Dedifferentiated amniotic fluid mesenchymal stem cell (primary cell): ENCODE measurements around the gene PPIL6.
A peak's percentile ranks its signal among the peaks of the same experiment; 100 is the strongest.

Source experiments
- DNase-seq: peaks from one replicate; pipeline ENCODE4 v3.0.0-alpha.2; 2016; ENCODE audit errors: extremely low spot score

The PPIL6 gene

DNA sequence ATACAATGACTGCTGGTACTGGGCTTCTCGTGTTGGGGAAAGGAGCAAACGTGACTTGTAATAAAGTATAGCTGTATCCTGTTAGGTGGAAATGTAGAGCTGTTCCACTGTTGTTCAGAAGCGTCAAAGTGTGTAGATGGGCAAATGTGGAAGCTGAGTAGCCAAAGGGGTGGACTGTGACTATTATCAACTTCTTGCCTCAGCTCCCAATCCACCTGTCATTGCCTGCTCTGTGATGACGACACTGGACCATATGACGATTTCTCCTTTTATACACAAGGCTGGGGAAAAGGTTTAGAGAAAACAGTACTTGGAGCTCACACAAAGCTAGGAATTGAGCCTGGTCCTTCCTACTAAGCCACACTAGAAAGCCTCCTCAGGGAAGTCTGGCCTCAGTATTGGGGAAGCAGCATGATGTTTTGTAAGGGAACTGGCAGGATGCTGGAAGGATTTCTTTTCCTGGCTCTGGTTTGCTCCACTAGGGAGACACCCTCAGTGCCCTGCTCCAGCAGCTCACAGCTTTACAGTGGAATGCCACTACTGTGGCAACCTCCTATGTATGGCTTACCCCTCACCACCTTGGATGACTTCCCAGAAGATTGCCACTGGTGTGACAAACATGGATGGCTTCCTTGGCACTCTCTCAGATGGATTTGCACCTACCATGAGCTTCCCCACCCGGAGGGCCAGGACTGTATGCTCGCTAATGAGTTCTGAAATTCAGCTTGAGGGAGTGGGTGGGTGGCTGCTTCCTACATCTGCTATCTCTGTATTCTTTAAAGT, 78.1 kb downstream of the PPIL6 start:
- no peak for DNase-seq

- no peak for DNase-seq
Measured at GRCh38 chr6:109360791-109361190, 79.6 kb downstream of the PPIL6 start.

- no peak for DNase-seq
Measured at GRCh38 chr6:109360281-109360680, 80.1 kb downstream of the PPIL6 start.

DNA sequence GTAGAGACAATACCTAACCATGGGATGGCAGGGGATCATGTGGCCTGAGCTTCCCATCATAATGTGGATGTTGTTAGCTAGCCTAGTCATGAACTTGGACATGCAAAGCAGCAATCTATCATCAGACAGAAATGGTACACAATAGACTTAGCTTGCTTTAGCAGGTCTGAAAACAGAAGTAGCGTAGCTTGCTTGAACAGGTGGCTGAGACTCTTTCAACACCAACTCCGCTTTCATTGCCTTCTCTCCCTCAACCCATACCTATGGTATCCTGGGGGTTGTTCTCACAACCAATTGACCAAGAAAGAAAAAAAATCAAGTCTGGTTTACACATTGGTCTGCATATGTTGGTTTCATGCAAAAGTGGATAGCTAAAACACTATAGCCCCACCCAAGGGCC, 81.2 kb downstream of the PPIL6 start:
- no peak for DNase-seq

DNA sequence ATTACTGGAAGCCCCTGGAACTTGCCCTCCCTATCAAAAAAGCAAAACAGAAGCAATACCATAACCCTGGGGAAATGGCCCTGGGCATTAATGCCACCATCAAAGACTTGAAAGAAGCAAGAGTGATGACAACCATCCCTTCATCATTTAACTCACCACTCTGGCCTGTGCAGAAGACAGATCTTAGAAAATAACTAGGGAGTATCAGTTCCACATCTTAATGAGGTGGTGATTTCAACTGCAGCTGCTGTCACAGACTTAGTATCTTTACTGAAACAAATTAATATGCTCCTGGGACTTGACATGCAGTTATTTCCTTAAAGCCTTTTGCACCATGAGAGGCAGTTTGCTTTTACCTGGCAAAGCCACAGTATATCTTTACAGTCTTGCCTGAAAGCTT, 82.2 kb downstream of the PPIL6 start:
- no peak for DNase-seq

GRCh38 chr6:109356237-109356636, 84.2 kb downstream of the PPIL6 start:
- no peak for DNase-seq

GRCh38 chr6:109351231-109352130, 88.9 kb downstream of the PPIL6 start:
- DNase-seq = no peak

- DNase-seq = peak; percentile 41
Measured at GRCh38 chr6:109349419-109349987, 90.9 kb downstream of the PPIL6 start.

GRCh38 chr6:109348226-109348625, 92.2 kb downstream of the PPIL6 start:
- no peak for DNase-seq

DNA sequence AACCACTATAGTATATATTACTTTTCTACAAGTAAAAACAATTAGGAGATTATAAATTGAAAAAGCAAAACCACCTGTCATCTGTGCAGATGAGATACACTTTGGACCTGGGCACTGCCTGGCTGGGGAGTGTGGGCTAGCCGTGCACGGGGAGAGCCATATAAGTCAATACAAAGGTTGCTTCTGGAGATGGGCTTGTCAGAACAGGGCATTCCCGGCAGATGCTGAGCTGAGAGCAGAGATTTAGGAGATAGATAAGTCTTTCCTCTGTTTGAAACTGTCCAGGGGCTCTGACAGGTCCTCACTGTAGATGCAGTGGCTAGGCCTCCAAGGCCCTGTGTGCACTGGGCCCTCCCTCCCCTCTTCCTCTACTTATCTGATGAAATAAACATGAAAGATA, 92.6 kb downstream of the PPIL6 start:
- DNase-seq = no peak

- no peak for DNase-seq
Measured at GRCh38 chr6:109345986-109346385, 94.4 kb downstream of the PPIL6 start.

- no peak for DNase-seq
Measured at GRCh38 chr6:109344226-109344625, 96.2 kb downstream of the PPIL6 start.

- DNase-seq = no peak
Measured at GRCh38 chr6:109343518-109343917, 96.9 kb downstream of the PPIL6 start.

DNA sequence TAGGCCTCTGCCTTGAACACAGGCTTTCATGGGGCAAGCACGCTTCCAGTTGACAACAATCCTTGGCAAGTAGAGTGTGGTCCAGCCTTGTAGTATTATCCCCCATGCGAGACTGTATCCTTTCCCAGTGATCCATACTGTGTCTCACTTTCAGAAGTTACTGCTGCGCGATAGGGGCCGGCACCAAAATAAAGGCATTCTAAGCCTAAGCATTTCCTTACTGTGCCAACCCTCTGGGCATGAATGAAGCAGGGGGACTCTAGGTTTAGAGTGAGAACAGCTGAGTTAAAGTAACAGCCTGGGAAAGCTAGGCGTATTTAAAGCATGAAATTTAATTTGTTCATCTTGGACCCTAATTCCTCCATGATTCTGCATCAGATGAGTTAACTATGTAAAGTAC, 97.5 kb downstream of the PPIL6 start:
- DNase-seq = no peak

DNA sequence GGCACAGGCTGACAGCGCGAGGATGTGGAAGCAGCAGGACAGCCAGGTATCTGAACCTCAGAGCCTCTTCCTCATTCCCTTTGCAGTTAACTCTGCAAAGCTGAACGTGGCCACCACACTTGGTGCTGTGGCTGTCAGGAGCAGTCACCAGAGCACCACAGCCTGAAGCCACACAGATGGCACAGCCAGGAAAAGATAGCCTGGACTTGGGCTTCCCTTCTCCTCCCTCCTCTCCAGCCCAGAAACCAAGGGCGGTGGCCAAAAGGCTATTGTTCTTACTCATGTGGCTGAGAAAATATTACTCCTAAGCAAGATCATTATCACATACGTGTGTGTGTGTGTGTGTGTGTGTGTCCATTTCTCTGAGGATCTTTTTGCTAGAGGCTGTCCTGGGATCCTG, 97.9 kb downstream of the PPIL6 start:
- DNase-seq = no peak

DNA sequence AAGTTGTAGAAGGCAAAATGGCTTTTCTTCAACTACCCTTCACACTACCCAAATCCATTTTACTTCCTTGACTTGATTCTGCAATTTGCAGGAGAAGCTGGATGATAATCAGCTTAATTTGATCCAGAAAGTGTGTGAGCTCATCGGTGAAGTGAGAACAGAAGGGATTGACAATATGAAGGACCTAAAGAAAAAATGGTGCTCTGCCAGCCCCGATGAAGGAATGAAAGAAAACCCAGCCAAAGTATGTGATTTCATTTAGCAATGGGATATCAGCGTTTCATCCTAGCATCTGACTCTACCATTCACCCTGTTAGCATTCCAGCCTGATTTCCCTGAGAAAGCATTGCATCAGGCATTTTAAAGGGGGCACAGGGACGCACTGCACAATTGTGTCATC, 99.6 kb downstream of the PPIL6 start:
- peak; percentile 30 for DNase-seq
